Measurements from ENCODE around the gene ULK4. TPM values are rescaled to one million over a fixed set of nuclear protein-coding genes. Genes with fewer than 3 reads are reported as not detected.
"Not testable (repeated sequence)": the region's sequence is repeated elsewhere in the genome, so short reads cannot be mapped to it uniquely, and the experiment has no call there.

ULK4 gene
- total RNA-seq, 1 experiment from 2014 or later, result 2.0 TPM

DNA sequence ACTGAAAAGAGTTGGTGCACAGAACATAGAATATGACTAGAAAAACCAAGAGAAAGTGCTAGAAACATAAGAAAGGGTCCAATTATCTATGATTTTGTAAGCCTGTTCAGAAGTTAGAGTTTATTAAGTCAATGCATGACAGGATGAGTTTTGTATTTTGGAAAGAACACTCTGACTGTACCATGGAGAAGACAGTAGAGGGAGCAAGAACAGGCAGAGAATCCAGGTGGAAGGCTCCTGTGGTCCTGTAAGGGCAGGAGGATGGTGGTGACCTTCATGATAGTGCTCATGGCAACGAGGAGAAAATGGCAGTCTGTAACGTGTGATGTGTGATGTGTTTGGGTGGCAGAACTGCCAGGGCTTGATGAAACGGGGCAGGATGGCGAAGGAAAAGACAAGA, 513.5 kb downstream of the ULK4 start:
- no peak for DNase-seq (ENCODE audit: low spot score)

DNA sequence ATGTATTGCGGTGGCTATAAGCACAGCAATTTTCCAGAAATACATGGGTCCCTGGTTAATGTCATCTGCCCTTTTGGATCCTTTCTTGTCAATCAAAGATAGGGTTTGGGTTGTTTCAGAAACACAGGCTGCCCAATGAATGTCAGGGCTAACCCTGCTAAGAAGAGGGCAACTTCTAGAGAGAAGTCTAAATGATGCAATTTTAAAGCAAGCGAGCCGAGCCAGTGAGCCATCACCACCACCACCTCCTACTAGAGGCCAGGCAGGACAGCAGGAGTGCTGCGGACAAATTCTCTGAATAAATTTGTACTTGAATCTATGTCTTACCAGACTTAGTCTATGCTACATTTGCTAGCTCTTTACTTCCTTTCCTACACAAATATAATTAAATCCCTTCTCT, 514.2 kb downstream of the ULK4 start:
- no peak for DNase-seq (ENCODE audit: low spot score)

DNA sequence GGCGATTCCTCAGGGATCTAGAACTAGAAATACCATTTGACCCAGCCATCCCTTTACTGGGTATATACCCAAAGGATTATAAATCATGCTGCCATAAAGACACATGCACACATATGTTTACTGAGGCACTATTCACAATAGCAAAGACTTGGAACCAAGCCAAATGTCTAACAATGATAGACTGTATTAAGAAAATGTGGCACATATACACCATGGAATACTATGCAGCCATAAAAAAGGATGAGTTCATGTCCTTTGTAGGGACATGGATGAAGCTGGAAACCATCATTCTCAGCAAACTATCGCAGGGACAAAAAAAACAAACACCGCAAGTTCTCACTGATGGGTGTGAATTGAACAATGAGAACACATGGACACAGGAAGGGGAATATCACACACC, 515.6 kb downstream of the ULK4 start:
- not testable (repeated sequence) for DNase-seq (ENCODE audit: low spot score)

DNA sequence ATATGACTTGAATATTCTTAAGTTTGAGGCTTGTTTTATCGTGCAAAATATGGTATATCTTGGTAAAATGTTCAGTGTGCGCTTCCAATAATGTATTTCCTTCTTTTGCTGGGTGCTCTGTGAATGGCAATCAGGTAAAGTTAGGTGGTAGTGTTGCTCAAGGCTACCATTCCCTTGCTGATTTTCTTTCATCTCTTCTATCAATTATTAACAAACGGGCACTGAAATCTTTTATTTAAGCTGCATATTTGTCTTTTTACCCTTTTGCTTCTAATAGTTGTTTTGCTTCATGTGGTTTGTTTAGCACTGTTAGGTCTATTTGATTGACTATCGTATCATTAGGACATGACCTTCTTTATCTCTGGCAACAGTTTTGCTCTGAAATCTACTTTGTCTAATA, 520.3 kb downstream of the ULK4 start:
- no peak for DNase-seq (ENCODE audit: low spot score)

DNA sequence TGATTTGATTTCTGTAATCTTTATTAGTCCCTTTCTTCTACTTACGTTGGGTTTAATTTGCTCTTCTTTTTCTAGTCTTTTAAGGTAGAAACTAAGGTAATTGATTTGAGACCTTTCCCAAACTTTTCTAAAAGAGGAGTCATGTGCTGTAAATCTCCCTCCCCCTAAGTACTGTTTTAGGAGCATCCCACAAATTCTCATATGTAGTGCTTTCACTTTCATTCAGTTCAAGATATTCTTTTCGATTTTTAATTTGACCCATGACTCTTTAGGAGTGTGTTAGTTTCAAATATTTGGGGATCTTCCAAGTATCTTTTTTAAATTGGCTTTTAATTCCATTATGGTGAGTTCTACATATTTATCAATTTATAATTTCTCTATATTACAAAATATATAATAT, 520.8 kb downstream of the ULK4 start:
- DNase-seq (ENCODE audit: low spot score), result no peak

DNA sequence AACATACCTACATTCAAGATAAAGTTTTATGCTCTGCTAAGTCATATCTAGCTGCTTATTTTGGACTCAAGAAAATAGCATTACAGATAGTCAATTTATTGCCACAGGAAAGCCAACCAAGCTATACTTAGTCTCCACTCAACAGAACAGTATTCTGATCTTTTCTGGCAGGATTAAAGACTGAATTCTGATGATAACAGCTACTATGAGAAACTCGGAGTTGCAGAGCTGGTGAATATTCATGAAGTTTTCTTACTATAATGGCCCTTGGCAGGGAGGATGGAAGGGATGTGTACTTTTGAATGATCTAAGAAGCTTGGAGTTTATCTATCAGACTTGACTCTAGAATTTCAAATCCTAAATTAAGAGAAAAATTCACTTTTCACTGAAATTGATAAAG, 524.9 kb downstream of the ULK4 start:
- no peak for DNase-seq (ENCODE audit: low spot score)

DNA sequence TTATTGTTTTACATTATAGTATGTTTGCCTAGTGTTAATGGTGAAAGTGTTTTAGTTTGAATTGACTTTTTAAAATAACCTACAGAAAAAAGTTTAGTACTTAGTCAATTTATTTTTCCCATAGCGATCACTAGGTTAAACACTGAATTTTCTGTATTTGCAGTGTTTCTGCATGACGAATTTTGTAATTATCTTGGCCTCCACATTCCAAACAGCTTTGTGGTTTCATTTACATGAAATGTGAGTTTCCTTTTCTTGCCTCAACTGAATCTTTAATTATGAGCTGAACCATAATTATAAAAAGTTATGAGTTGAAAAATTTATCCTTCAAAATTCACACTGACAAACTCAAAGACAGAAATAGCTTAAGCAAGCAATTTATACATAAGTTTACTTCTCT, 527.1 kb downstream of the ULK4 start:
- no peak for DNase-seq (ENCODE audit: low spot score)

DNA sequence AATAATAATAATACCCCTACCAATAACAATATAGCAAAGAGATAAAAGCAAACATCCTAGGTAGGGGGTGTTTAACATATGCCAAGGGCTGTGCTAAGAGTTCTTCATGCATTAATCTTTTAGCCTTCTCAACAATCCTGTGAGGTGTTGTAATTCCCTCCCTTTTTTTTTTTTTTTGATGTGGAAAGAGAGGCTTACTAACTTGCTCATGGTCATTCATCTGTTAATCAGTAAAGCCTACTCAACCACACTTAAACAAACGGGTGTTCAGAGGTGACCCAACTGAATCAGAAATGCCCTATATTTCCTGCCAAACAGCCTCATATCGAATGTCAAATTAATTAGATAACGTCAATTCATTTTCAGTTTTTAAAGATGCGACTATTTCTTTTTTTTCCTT, 530.5 kb downstream of the ULK4 start:
- DNase-seq (ENCODE audit: low spot score), result no peak

DNA sequence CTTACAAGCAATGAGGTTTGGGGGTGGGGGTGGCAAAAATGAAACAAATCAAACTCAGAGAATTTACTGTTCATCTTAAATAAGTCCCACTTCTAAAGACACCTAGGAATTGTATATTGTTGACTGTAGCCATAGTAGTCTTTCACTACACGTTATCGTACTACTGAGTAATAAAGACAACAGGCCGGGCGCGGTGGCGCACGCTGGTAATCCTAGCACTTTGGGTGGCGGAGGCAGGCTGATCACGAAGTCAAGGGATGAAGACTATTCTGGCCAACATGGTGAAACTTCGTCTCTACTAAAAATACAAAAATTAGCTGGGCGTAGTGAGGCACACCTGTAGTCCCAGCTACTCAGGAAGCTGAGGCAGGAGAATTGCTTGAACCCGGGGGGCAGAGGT, 531.0 kb downstream of the ULK4 start:
- no peak for DNase-seq (ENCODE audit: low spot score)

DNA sequence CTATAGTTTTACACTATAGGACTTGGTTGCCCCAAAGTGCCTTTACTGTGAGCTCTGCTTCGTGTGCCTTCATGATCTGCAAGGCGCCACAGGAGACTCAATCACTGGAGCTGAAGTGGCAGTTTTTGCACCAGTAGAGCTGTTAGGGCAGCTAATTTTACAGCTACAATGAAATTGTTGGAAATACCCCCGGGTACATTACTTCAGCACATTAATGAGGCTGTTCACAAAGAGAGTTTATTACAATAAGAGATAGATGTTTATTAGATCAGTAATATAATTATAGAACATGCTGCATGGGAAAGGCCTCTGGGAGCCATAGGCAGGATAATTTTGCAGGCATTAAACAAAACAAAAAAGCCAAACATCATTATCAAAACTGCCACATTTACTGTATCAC, 531.5 kb downstream of the ULK4 start:
- no peak for DNase-seq (ENCODE audit: low spot score)

DNA sequence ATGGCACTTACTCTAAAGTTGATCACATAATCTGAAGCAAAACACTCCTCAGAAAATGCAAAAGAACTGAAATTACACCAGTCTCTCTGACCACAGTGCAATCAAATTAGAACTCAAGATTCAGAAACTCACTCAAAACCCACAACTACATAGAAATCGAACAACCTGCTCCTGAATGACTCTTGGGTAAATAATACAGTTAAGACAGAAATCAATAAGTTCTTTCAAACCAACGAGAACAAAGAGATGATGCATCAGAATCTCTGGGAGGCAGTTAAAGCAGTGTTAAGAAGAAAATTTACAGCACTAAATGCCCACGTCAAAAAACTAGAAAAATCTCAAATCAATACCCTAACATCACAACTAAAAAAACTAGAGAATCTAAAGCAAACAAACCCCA, 535.4 kb downstream of the ULK4 start:
- no peak for DNase-seq (ENCODE audit: low spot score)

DNA sequence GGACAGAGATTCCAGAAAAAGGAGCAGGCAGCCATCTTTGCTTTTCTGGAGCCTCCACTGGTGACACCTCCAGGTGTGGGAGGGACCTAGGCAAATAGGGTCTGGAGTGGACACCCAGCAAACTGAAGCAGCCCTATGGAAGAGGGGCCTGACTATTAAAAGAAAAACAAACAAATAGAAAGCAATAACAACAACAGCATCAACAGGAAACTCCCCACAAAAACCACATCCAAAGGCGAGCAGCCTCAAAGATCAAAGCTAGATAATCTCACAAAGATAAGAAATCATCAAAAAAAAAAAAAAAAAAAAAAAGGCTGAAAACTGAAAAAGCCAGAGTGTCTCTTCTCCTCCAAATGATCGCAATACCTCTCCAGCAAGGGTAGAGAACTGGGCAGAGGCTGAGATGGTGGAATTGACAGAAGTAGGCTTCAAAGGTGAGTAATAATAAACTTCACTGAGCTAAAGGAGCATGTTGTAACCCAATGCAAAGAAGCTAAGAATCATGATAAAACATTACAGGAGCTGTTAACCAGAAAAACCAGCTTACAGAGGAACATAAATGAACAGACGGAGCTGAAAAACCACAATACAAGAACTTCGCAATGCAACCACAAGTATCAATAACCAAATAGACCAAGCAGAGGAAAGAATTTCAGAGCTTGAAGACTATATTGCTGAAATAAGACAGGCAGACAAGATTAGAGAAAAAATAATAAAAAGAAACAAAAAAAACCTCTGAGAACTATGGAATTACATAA, 537.2 kb downstream of the ULK4 start:
- DNase-seq (ENCODE audit: low spot score), result no peak

DNA sequence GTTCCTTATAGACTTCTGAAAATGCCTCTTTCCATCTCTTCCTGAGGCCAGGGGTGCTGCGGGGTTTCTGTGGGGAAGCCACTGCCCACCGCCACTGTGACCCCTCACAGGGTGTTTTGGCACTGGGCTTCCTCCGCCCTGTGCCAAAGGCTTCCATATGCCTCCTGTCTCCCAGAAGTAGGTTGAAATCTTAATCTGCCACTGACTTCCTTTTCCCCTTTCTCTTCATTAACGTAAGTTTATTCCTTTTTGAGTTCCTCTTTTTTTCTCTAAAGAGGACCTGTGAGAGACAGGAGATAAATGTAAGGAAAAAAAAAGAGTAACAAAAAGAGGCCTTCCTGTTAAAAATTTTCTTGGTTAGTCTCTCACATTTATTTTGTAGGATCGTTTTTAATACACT, 542.1 kb downstream of the ULK4 start:
- DNase-seq (ENCODE audit: low spot score), result no peak

DNA sequence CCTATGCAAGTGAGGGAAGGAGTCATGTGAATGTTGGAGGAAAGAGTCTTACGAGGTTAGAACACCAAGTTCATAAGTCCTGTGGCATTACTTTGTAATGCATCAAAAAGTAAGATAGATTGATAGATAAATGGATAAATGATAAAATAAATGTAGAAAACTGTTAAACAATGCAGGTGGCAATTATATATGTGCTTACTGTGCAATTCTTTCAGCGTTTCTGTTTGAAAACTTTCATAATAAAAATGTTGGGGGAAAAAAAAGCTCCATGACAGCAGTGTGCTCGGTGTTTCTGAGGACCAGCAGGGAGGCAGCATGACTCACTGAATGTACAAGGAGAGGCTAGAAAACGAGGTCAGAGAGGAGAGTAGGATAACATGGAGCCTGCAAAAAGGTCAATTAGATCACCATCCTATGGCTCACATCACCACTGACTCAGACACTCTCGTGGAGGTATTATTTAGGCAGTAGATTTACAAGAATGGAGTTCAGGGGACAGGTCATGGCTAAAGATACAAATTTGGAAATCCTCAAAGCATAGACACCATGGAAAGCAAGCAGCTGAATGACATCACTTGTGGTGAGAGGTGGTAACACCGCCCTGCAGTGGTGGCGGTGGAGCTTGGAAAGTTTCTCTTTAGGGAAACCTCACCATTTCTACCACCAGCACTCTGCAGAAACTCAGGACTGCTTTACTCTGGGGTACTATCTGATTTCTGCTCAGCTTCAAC, 542.8 kb downstream of the ULK4 start:
- DNase-seq (ENCODE audit: low spot score), result peak; percentile 87

DNA sequence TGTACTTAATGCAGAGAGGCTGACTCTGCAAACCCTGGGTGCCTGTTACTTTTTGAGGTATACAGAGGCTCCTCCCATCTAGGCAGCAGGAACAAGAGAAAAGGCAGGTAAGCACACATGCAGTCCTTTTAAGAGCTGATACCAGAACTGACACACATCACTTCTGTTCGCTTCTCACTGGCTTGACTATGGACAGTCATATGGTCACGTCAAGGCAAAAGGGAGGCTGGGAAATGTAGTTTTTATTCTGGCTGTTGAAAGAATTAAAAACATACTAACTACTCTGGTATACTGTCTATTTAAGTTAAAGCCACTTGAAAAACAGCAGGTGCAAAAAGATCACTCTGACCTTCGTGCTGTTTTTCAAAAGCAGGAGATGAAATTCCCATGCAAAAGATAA, 544.3 kb downstream of the ULK4 start:
- no peak for DNase-seq (ENCODE audit: low spot score)

DNA sequence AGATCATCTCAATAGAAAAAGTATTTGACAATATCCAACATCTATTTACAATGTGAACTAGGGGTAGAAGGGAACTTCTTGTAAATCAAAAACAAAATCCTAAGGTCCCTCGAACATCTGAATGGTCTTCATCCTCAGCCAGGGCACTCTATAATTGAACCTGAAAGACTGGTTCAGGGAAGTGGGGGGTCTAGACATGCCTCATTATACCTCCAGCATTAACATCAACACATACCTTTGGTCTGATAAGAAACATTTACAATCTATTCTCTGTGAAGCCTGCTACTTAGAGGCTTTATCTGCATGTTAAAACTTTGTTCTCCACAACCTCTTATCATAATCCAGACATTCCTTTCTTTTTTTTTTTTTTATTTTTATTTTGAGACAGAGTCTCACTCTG, 550.8 kb downstream of the ULK4 start:
- no peak for DNase-seq (ENCODE audit: low spot score)

DNA sequence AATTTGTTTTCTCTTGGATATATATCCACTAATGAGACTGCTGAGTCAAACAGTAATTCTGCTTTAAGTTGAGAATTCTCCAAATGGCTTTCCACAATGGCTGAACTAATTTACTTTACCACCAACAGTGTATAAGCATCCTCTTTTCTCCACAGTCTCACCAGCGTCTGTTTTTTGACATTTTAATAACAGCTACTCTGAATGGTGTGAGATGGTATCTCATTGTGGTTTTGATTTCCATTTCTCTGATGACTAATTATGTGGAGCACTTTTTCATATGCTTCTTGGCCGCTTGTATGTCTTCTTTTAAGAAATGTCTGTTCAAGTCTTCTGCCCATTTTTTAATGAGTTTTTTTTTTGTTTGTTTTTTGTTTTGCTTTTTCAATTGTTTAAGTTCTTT, 556.4 kb downstream of the ULK4 start:
- peak; percentile 32 for DNase-seq (ENCODE audit: low spot score)

DNA sequence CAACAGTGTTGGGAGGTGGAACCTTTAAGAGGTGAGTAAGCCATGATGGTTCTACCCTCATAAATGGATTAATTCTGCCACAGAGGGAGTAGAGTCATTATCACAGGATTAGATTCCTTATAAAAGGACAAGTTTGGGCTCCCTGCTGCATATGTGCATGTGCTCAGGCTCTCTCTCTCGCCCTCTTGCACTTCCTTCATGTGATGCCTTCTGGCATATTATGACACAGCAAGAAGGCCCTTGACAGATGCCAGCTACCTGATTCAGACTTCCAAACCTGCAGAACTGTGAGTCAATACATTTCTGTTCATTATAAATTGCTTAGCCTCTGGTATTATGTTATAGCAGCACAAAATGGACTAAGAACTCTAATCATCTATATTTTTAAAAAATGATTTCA, 557.3 kb downstream of the ULK4 start:
- no peak for DNase-seq (ENCODE audit: low spot score)

DNA sequence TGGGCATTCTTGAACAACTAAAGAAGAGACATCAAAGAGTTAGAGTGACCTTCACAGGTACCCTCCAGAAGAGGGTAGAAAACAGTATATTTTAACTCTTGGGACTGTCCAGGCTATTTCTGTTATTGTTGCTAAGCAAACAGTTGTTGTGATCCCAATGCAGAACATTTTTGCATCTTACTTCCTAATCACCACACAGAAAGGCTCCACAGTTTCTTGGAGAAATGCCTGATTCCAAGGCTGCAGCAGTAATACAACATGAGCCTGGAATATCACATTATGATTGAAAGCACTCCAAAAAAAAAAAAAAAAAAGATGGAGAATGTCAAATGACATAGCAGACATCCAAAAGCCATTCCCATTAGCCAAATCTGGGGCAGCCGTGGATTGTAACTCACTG, 567.0 kb downstream of the ULK4 start:
- no peak for DNase-seq (ENCODE audit: low spot score)

DNA sequence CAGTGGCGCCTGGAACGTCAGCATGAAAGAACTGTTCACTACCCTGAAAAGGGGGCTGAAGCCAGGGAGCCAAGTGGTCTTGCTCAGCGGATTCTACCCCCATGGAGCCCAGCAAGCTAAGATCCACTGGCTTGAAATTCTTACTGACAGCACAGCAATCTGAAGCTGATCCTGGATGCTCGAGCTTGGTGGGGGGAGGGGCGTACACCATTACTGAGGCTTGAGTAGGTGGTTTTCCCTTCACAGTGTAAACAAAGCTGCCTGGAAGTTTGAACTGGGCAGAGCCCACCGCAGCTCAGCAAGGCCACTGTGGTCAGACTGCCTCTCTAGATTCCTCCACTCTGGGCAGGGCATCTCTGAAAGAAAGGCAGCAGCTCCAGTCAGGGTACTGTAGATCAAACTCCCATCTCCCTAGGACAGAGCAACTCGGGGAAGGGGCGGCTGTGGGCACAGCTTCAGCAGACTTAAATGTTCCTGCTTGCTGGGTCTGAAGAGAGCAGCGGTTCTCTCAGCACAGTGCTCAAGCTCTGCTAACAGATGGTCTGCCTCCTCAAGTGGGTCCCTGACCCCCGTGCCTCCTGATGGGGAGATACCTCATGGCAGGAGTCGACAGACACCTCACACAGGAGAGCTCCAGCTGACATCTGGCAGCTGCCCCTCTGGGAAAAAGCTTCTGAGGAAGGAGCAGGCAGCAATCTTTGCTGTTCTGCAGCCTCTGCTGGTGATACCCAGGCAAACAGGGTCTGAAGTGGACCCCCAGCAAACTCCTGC, 591.0 kb downstream of the ULK4 start:
- not testable (repeated sequence) for DNase-seq (ENCODE audit: low spot score)

DNA sequence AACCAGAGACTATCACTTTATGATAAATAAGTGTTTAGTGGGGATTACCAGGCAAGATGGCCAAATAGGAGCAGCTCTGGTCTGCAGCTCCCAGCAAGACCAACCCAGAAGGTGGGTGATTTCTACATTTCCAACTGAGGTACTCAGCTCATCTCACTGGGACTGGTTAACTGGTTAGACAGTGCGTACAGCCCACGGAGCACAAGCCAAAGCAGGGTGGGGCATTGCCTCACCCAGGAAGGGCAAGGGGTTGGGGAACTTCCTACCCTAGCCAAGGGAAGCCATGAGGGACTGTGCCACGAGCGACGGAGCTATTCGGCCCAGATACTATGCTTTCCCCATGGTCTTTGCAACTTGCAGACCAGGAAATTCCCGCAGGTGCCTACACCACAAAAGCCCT, 591.6 kb downstream of the ULK4 start:
- DNase-seq (ENCODE audit: low spot score), result no peak

DNA sequence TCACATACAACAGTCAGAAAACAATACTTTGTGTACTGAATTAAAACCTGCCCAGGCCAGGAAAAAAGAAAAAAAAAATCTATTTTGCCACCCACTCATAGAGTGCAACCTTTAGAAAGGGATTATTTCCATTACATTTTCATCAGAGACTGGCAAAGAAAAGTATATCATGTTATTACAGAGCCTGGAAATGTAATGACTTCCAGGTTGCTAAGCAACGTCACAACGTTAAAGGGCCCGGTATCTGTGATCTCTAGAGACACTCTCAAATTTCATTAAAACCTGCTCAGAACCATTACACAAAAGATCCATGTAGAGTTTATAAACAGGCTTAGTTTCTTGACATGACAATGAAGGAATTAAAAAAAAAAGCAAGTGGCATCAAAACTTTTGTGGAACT, 592.1 kb downstream of the ULK4 start:
- no peak for DNase-seq (ENCODE audit: low spot score)

DNA sequence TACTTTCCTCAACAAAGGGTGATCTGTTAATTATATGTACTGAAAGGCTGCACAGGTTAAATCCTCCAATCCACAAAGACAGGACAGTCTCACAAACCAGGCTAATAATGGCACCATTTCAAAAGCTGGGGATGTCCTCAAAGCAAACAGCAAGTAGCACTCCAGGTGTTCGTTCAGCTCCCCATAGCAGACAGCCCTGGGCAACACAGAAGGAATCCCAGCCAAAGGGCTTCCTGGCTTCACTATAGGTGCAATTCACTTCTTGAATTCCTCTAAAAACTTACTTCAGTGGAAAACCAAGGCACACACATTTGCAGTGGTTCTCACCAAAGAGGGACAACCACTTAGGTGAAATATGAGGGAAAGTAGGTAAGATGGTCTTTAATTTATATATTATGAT, 595.9 kb downstream of the ULK4 start:
- no peak for DNase-seq (ENCODE audit: low spot score)

Measured in A172 (cell line).